Measurements from ENCODE around the gene ASMTL. TPM values are rescaled to one million over a fixed set of nuclear protein-coding genes. Genes with fewer than 3 reads are reported as not detected.

ASMTL gene
- total RNA-seq, 6 experiments from 2014 or later = 12.5 to 27.3 (median 18.6) TPM

DNA sequence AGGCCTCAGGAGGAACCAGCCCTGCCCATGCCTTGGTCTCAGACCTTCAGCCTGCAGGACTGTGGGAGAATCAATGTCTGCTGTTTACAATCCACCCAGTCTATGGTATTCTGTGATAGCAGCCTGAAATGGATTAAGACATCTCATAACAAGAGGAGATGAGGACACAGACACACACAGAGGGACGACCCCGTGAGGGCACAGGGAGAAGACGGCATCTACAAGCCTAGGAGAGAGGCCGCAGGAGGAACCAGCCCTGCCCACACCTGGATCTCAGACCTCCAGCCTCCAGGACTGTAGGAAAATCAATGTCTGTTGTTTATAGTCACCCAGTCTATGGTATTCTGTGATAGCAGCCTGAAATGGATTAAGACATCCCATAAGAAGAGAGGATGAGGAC, 64.1 kb downstream of the ASMTL start:
- no peak overlapping the region for H3K4me3 ChIP-seq
- WGBS (ENCODE audit: insufficient coverage, low coverage, low lambda C conversion rate, missing lambda C conversion rate) = 82% methylated on average over 4 of the region's 4 CpGs
- TF ChIP-seq POLR2A (IDR thresholded peaks at IDR 0.05) = no peak
- TF ChIP-seq, protein P1, sequence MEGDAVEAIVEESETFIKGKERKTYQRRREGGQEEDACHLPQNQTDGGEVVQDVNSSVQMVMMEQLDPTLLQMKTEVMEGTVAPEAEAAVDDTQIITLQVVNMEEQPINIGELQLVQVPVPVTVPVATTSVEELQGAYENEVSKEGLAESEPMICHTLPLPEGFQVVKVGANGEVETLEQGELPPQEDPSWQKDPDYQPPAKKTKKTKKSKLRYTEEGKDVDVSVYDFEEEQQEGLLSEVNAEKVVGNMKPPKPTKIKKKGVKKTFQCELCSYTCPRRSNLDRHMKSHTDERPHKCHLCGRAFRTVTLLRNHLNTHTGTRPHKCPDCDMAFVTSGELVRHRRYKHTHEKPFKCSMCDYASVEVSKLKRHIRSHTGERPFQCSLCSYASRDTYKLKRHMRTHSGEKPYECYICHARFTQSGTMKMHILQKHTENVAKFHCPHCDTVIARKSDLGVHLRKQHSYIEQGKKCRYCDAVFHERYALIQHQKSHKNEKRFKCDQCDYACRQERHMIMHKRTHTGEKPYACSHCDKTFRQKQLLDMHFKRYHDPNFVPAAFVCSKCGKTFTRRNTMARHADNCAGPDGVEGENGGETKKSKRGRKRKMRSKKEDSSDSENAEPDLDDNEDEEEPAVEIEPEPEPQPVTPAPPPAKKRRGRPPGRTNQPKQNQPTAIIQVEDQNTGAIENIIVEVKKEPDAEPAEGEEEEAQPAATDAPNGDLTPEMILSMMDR (IDR thresholded peaks at IDR 0.05) = no peak
- ATAC-seq = no peak
- DNase-seq = no peak
- no peaks in the 10 kb centered on the region for H3K9me3 ChIP-seq
- H3K27ac ChIP-seq = no peak overlapping the region
- H3K27me3 ChIP-seq = no peaks in the 10 kb centered on the region
- intact Hi-C loops (cut with DNase I) = no loop called here
- H3K36me3 ChIP-seq = peaks cover 16 to 60% (median 43%) of the 10 kb centered on the region in 4 donors
- H3K4me1 ChIP-seq = peaks cover 0 to 23% (median 9%) of the 10 kb centered on the region in 4 donors

DNA sequence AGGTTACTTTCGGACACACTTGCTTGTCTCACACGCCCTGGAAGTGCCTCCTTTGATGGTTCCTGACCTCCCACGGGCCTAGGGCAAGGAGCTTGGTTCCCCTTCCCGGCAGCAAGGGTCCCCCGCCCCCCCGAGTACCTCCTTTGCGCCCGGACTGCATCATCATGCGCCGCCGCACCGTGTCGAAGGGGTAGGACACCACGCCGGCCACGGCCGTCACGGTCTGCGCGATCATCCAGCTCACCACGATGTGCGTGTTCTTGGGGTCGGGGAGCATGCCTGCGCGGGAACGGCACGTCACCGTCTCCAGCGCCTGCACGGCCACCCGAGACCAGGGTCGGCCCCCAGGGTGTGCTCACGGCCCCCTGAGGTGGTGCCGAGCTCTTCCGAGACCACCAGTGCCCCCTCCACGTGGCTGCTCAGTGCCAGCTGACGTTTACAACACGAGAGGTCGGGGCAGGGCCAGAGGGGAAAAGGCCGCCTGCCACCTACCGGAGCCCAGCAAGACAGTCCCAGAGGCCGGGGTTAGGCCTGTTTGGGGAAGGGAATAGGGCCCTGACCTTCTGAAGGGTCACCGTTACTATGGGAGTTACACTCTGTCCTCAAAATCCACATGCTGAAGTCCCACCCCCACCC, 65.5 kb downstream of the ASMTL start:
- Histone ChIP-seq H3K4me3 (no peak overlapping the region), H3K27me3 (no peaks in the 10 kb centered on the region), H3K9me3 (no peaks in the 10 kb centered on the region), H3K36me3 (peaks cover 16 to 60% (median 43%) of the 10 kb centered on the region in 4 donors), H3K27ac (no peak overlapping the region), H3K4me1 (peaks cover 0 to 17% (median 5%) of the 10 kb centered on the region in 4 donors)
- no CpG with 5 or more reads among the region's 43 CpGs for WGBS (ENCODE audit: insufficient coverage, low coverage, low lambda C conversion rate, missing lambda C conversion rate)
- intact Hi-C loops (cut with DNase I) = no loop called here
- no peak for ATAC-seq
- DNase-seq = peak in 2 of 3 donors; percentile 49 to 59
- TF ChIP-seq, protein P1 (IDR thresholded peaks at IDR 0.05) = no peak
- no peak for TF ChIP-seq POLR2A (IDR thresholded peaks at IDR 0.05)

DNA sequence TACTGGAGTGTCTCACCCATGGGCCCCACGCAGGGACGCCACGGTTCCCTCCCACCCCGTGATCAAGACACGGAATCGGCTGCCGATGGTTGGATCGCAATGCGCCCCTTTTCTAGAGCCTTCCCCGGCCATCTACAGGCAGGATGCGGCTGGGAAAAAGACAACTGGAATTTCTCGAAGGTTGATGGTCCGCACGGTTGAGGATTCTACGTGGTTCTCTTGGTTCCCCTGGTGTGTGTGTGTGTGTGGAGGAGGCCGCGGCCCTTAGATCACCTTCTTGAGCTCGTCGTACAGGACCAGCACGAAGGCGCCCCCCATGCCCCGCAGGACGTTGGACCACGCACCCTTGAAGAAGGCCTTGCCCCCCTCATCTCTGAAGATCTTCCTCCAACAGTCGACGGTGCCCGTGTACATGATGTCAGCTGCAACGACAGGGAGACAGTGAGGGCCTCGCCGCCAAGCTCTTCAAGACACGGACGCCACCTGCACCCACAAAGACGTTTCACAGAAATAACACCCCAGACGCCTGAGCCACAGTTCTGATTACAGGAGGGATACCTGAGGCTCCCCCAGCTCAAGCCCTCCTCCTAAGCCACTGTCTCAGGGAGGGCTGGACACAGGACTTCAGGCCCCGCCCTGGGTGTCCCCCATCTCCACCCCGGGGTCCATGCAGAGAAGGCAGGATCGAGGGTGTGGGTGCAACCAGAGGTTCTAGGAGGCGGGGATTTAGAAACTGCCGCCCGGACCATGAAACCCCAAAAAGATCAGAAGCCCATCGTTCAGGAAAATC, 66.2 kb downstream of the ASMTL start:
- intact Hi-C loops (cut with DNase I) = no loop called here
- H3K4me3 ChIP-seq = no peak overlapping the region
- peaks cover 0 to 23% (median 5%) of the 10 kb centered on the region in 4 donors for H3K4me1 ChIP-seq
- ATAC-seq (no peak), DNase-seq (peak in 2 of 3 donors; percentile 36 to 48)
- no CpG with 5 or more reads among the region's 41 CpGs for WGBS (ENCODE audit: insufficient coverage, low coverage, low lambda C conversion rate, missing lambda C conversion rate)
- no peaks in the 10 kb centered on the region for H3K27me3 ChIP-seq
- H3K36me3 ChIP-seq = peaks cover 16 to 60% (median 43%) of the 10 kb centered on the region in 4 donors
- H3K27ac ChIP-seq = no peak overlapping the region
- no peak for TF ChIP-seq POLR2A (IDR thresholded peaks at IDR 0.05)
- TF ChIP-seq, protein P1 (IDR thresholded peaks at IDR 0.05) = no peak
- H3K9me3 ChIP-seq = no peaks in the 10 kb centered on the region

DNA sequence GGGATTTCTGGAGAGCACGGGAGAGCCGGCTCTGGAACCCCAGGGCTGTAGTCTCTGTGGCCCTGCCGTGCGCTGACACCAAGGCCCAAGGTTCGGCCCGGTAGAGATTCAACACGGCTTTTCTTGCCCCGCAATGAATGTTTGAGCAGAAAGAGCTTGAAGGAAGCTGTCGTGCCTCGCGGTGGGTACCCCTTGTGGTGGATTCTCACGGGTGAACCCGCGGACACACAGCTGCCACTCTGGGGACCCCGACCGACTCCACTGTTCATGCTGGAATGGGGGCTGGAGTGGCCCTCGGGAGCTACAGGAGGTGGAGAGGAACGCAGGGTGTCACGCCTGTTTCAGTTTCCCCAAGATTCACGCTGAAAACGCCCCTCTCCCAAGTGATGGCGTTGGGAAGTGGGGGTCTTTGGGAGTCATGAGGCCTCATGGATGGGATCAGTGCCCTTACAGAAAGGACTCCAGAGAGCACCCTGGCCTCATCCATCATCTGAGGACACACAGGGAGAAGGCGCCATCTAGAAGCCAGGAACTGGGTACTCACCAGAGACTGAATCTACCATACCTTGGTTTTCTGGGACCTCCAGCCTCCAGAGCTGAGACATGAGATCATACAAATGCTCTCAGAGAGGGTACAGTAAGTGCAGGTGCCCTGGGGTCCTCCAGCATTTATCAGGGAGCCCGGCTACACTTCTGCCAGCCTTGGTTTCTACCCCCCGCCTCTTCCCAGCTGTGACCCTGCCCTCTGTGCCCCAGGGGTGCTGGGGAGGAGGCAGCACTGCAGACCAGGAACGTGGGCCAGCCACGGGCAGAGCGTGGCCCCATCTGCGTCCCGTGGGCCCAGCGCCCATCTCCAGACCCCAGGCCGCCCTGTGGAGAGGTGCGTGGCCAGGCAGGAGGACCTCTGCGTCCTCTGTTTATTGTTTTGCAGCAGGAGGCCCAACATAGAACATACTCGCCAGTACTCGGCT, 67.2 kb downstream of the ASMTL start:
- intact Hi-C loops (cut with DNase I) = no loop called here
- Histone ChIP-seq H3K4me3 (no peak overlapping the region), H3K27ac (no peak overlapping the region), H3K27me3 (no peaks in the 10 kb centered on the region), H3K4me1 (peaks cover 0 to 16% (median 2%) of the 10 kb centered on the region in 4 donors), H3K36me3 (peaks cover 16 to 60% (median 42%) of the 10 kb centered on the region in 4 donors), H3K9me3 (no peaks in the 10 kb centered on the region)
- peak in 2 of 3 donors; percentile 44 to 55 for DNase-seq
- 97% methylated on average over 5 of the region's 36 CpGs for WGBS (ENCODE audit: insufficient coverage, low coverage, low lambda C conversion rate, missing lambda C conversion rate)
- no peak for ATAC-seq
- TF ChIP-seq, protein P1 (IDR thresholded peaks at IDR 0.05) = no peak
- TF ChIP-seq POLR2A (IDR thresholded peaks at IDR 0.05) = no peak

Data from right lobe of liver (tissue), 6 donors.